ENCODE results near the gene ZPR1. TPM values are rescaled to one million over a fixed set of nuclear protein-coding genes. Genes with fewer than 3 reads are reported as not detected.

ZPR1 gene
- total and polyA plus RNA-seq, 3 experiments from 2014 or later: 47.6 to 124 (median 118) TPM

- Mint-ChIP-seq H3K27me3 (peaks cover 0 to 1% of the 10 kb centered on the region in 2 donors), H3K4me1 (peaks cover 5 to 16% (median 9%) of the 10 kb centered on the region in 3 donors), H3K36me3 (no peaks in the 10 kb centered on the region), H3K9me3 (no peaks in the 10 kb centered on the region), H3K4me3 (no peak overlapping the region), H3K27ac (no peak overlapping the region)
- Histone ChIP-seq H3K36me3 (ENCODE audit: insufficient read depth, low read length) (no peaks in the 10 kb centered on the region), H3K4me1 (ENCODE audit: insufficient read depth, low read length) (peaks cover 7% of the 10 kb centered on the region), H3K4me3 (ENCODE audit: low read length) (no peak overlapping the region), H3K27ac (ENCODE audit: low read depth, low read length) (no peak overlapping the region), H3K27me3 (ENCODE audit: insufficient read depth, low read length, poor library complexity, severe bottlenecking) (no peaks in the 10 kb centered on the region), H3K9me3 (ENCODE audit: low read length) (no peaks in the 10 kb centered on the region)
- CTCF ChIA-PET: interaction anchor here (8.4 kb wide), 1 partner anchor 44 kb away, joined by 101 read pairs; the partner anchor contains the start of genes APOA5 and ZPR1
- POLR2A ChIA-PET: no interaction called here
- DNase-seq: no peak
Observed at GRCh38 chr11:116833491-116833815, 45.6 kb upstream of the ZPR1 start.

GRCh38 chr11:116832350-116833290 lies 44.8 kb upstream of the ZPR1 start:
- ChIA-PET POLR2A (no interaction called here), CTCF (interaction anchor here (8.4 kb wide), 1 partner anchor 43 kb away, joined by 101 read pairs; the partner anchor contains the start of genes APOA5 and ZPR1)
- no peaks in the 10 kb centered on the region for H3K9me3 Mint-ChIP-seq
- H3K36me3 Mint-ChIP-seq: no peaks in the 10 kb centered on the region
- no peaks in the 10 kb centered on the region for H3K9me3 ChIP-seq (ENCODE audit: low read length)
- H3K27ac Mint-ChIP-seq: peak overlapping the region in 1 of 8 donors; percentile 84
- no peak overlapping the region for H3K4me3 Mint-ChIP-seq
- peaks cover 7% of the 10 kb centered on the region for H3K4me1 ChIP-seq (ENCODE audit: insufficient read depth, low read length)
- H3K4me3 ChIP-seq (ENCODE audit: low read length): no peak overlapping the region
- DNase-seq: no peak
- peaks cover 5 to 16% (median 9%) of the 10 kb centered on the region in 3 donors for H3K4me1 Mint-ChIP-seq
- no peaks in the 10 kb centered on the region for H3K27me3 ChIP-seq (ENCODE audit: insufficient read depth, low read length, poor library complexity, severe bottlenecking)
- H3K27ac ChIP-seq (ENCODE audit: low read depth, low read length): no peak overlapping the region
- H3K27me3 Mint-ChIP-seq: peaks cover 0 to 1% of the 10 kb centered on the region in 2 donors
- no peaks in the 10 kb centered on the region for H3K36me3 ChIP-seq (ENCODE audit: insufficient read depth, low read length)

GRCh38 chr11:116831790-116832349 lies 44.0 kb upstream of the ZPR1 start:
- no peak overlapping the region for H3K27ac ChIP-seq (ENCODE audit: low read depth, low read length)
- ChIA-PET CTCF (interaction anchor here (8.4 kb wide), 1 partner anchor 43 kb away, joined by 101 read pairs; the partner anchor contains the start of genes APOA5 and ZPR1), POLR2A (no interaction called here)
- Mint-ChIP-seq H3K36me3 (no peaks in the 10 kb centered on the region), H3K4me3 (no peak overlapping the region), H3K27me3 (peaks cover 0 to 1% of the 10 kb centered on the region in 2 donors), H3K4me1 (peaks cover 5 to 16% (median 9%) of the 10 kb centered on the region in 3 donors), H3K27ac (peak overlapping the region in 1 of 8 donors; percentile 63), H3K9me3 (no peaks in the 10 kb centered on the region)
- H3K4me1 ChIP-seq (ENCODE audit: insufficient read depth, low read length): peaks cover 7% of the 10 kb centered on the region
- no peak overlapping the region for H3K4me3 ChIP-seq (ENCODE audit: low read length)
- H3K9me3 ChIP-seq (ENCODE audit: low read length): no peaks in the 10 kb centered on the region
- DNase-seq: no peak
- no peaks in the 10 kb centered on the region for H3K36me3 ChIP-seq (ENCODE audit: insufficient read depth, low read length)
- no peaks in the 10 kb centered on the region for H3K27me3 ChIP-seq (ENCODE audit: insufficient read depth, low read length, poor library complexity, severe bottlenecking)

GRCh38 chr11:116830184-116830912 lies 42.5 kb upstream of the ZPR1 start:
- Mint-ChIP-seq H3K4me3 (no peak overlapping the region), H3K9me3 (no peaks in the 10 kb centered on the region), H3K27me3 (peaks cover 0 to 1% of the 10 kb centered on the region in 2 donors), H3K36me3 (no peaks in the 10 kb centered on the region), H3K27ac (no peak overlapping the region), H3K4me1 (peaks cover 3 to 7% (median 5%) of the 10 kb centered on the region in 3 donors)
- Histone ChIP-seq H3K27me3 (ENCODE audit: insufficient read depth, low read length, poor library complexity, severe bottlenecking) (no peaks in the 10 kb centered on the region), H3K36me3 (ENCODE audit: insufficient read depth, low read length) (no peaks in the 10 kb centered on the region), H3K4me1 (ENCODE audit: insufficient read depth, low read length) (peaks cover 3% of the 10 kb centered on the region), H3K4me3 (ENCODE audit: low read length) (no peak overlapping the region), H3K27ac (ENCODE audit: low read depth, low read length) (no peak overlapping the region), H3K9me3 (ENCODE audit: low read length) (no peaks in the 10 kb centered on the region)
- CTCF ChIA-PET: interaction anchor here (1.4 to 8.4 kb wide), 2 partner anchors 22 to 41 kb away, joined by 3 to 101 read pairs; partner anchors contain the start of genes APOA5 and ZPR1
- DNase-seq: no peak
- POLR2A ChIA-PET: no interaction called here

- Histone ChIP-seq H3K27ac (ENCODE audit: low read depth, low read length) (no peak within 1 kb of the TSS), H3K36me3 (ENCODE audit: insufficient read depth, low read length) (no peaks in the 10 kb centered on the region), H3K27me3 (ENCODE audit: insufficient read depth, low read length, poor library complexity, severe bottlenecking) (no peaks in the 10 kb centered on the region), H3K9me3 (ENCODE audit: low read length) (no peaks in the 10 kb centered on the region), H3K4me1 (ENCODE audit: insufficient read depth, low read length) (no peaks in the 10 kb centered on the region), H3K4me3 (ENCODE audit: low read length) (no peak within 1 kb of the TSS)
- ChIA-PET CTCF (interaction anchor here (1.4 to 8.4 kb wide), 2 partner anchors 23 to 40 kb away, joined by 3 to 101 read pairs; partner anchors contain the start of genes APOA5 and ZPR1), POLR2A (no interaction called here)
- no peak within 1 kb of the TSS for H3K27ac Mint-ChIP-seq
- DNase-seq: no peak
- H3K36me3 Mint-ChIP-seq: no peaks in the 10 kb centered on the region
- no peak within 1 kb of the TSS for H3K4me3 Mint-ChIP-seq
- H3K9me3 Mint-ChIP-seq: no peaks in the 10 kb centered on the region
- H3K27me3 Mint-ChIP-seq: peaks cover 0 to 1% of the 10 kb centered on the region in 2 donors
- H3K4me1 Mint-ChIP-seq: peaks cover under 1% of the 10 kb centered on the region in 3 donors
Observed at GRCh38 chr11:116829525-116830183, 41.8 kb upstream of the ZPR1 start, which contains the start of gene APOC3. APOC3 (plus strand) TSS chr11:116829907; CDS start chr11:116830583, 676 bp downstream.

- ChIA-PET CTCF (interaction anchor here (0.6 to 8.4 kb wide), 3 partner anchors 24 to 40 kb away, joined by 3 to 101 read pairs (median 3); partner anchors contain the start of genes APOA5 and ZPR1), POLR2A (no interaction called here)
- H3K36me3 ChIP-seq (ENCODE audit: insufficient read depth, low read length): no peaks in the 10 kb centered on the region
- H3K27me3 ChIP-seq (ENCODE audit: insufficient read depth, low read length, poor library complexity, severe bottlenecking): no peaks in the 10 kb centered on the region
- no peaks in the 10 kb centered on the region for H3K9me3 Mint-ChIP-seq
- H3K27me3 Mint-ChIP-seq: peaks cover 0 to 1% of the 10 kb centered on the region in 2 donors
- no peak overlapping the region for H3K4me3 Mint-ChIP-seq
- H3K4me3 ChIP-seq (ENCODE audit: low read length): no peak overlapping the region
- no peaks in the 10 kb centered on the region for H3K4me1 ChIP-seq (ENCODE audit: insufficient read depth, low read length)
- H3K9me3 ChIP-seq (ENCODE audit: low read length): no peaks in the 10 kb centered on the region
- H3K27ac Mint-ChIP-seq: no peak overlapping the region
- no peaks in the 10 kb centered on the region for H3K36me3 Mint-ChIP-seq
- H3K27ac ChIP-seq (ENCODE audit: low read depth, low read length): no peak overlapping the region
- H3K4me1 Mint-ChIP-seq: no peaks in the 10 kb centered on the region
- no peak for DNase-seq
Observed at GRCh38 chr11:116828632-116829524, 41.1 kb upstream of the ZPR1 start.

- no peaks in the 10 kb centered on the region for H3K9me3 ChIP-seq (ENCODE audit: low read length)
- POLR2A ChIA-PET: no interaction called here
- no peak overlapping the region for H3K27ac Mint-ChIP-seq
- H3K36me3 Mint-ChIP-seq: no peaks in the 10 kb centered on the region
- H3K9me3 Mint-ChIP-seq: no peaks in the 10 kb centered on the region
- CTCF ChIA-PET: interaction anchor here (1.0 kb wide), 1 partner anchor 9 kb away, joined by 3 read pairs; no protein-coding TSS in a partner anchor
- H3K27me3 ChIP-seq (ENCODE audit: insufficient read depth, low read length, poor library complexity, severe bottlenecking): no peaks in the 10 kb centered on the region
- H3K36me3 ChIP-seq (ENCODE audit: insufficient read depth, low read length): no peaks in the 10 kb centered on the region
- H3K27ac ChIP-seq (ENCODE audit: low read depth, low read length): no peak overlapping the region
- H3K4me1 ChIP-seq (ENCODE audit: insufficient read depth, low read length): no peaks in the 10 kb centered on the region
- no peak for DNase-seq
- H3K4me3 ChIP-seq (ENCODE audit: low read length): no peak overlapping the region
- H3K4me1 Mint-ChIP-seq: no peaks in the 10 kb centered on the region
- peaks cover 0 to 1% of the 10 kb centered on the region in 2 donors for H3K27me3 Mint-ChIP-seq
- no peak overlapping the region for H3K4me3 Mint-ChIP-seq
Observed at GRCh38 chr11:116827461-116827860, 39.6 kb upstream of the ZPR1 start.
